ENCODE results near the gene TMEM143.
A peak's percentile ranks its signal among the peaks of the same experiment; 100 is the strongest.
"Not testable (repeated sequence)": the region's sequence is repeated elsewhere in the genome, so short reads cannot be mapped to it uniquely, and the experiment has no call there.

Gene TMEM143

DNA sequence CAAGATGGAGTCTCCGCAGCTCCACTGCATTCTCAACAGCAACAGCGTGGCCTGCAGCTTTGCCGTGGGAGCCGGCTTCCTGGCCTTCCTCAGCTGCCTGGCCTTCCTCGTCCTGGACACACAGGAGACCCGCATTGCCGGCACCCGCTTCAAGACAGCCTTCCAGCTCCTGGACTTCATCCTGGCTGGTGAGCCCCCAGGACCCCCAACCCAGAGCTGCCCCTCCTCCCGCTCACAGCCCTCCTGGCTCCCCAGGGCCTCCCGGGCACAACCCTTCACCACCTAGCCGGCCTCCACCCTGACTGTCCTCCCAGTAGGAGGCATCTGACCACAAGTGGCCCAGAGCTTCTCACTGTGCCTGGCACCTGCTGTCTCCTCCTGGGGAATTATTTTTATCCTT, 9.8 kb upstream of the TMEM143 start:
- no peaks in the 10 kb centered on the region for H3K27me3 Mint-ChIP-seq
- no peaks in the 10 kb centered on the region for H3K4me1 Mint-ChIP-seq (ENCODE audit: low read depth)
- no peak overlapping the region for H3K4me3 Mint-ChIP-seq
- no peak overlapping the region for H3K27ac Mint-ChIP-seq
- no peaks in the 10 kb centered on the region for H3K9me3 Mint-ChIP-seq
- H3K36me3 Mint-ChIP-seq (ENCODE audit: low read depth), result no peaks in the 10 kb centered on the region

- no peaks in the 10 kb centered on the region for H3K27me3 Mint-ChIP-seq
- H3K27ac Mint-ChIP-seq, result no peak overlapping the region
- H3K4me3 Mint-ChIP-seq, result no peak overlapping the region
- H3K36me3 Mint-ChIP-seq (ENCODE audit: low read depth), result no peaks in the 10 kb centered on the region
- no peaks in the 10 kb centered on the region for H3K9me3 Mint-ChIP-seq
- H3K4me1 Mint-ChIP-seq (ENCODE audit: low read depth), result no peaks in the 10 kb centered on the region
These were observed 9.2 kb upstream of the TMEM143 start for GRCh38 chr19:48372904-48373303.

GRCh38 chr19:48371771-48372170, 8.0 kb upstream of the TMEM143 start:
- H3K27ac Mint-ChIP-seq; H3K4me1 Mint-ChIP-seq (ENCODE audit: low read depth); H3K4me3 Mint-ChIP-seq; H3K9me3 Mint-ChIP-seq; H3K36me3 Mint-ChIP-seq (ENCODE audit: low read depth); H3K27me3 Mint-ChIP-seq: not testable (repeated sequence)

DNA sequence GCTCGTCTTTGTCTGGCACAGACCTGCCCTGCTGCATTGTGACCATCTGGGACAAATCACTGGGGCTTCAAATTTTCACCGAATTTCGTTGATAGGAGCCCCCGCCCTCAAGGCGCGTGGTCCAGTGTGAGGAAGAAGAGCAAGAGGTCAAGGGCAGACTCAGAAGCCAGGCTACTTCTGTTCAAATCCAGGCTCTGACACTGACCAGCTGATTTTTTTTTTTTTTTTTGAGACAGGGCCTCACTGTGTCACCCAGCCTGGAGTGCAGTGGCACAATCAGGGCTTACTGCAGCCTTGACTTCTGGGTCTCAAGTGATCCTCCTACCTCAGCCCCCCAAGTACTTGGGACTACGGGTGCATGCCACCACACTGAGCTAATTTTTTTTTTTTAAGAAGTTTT, 7.6 kb upstream of the TMEM143 start:
- H3K36me3 Mint-ChIP-seq (ENCODE audit: low read depth), result no peaks in the 10 kb centered on the region

GRCh38 chr19:48370955-48371354, 7.2 kb upstream of the TMEM143 start:
- Mint-ChIP-seq H3K27me3 (no peaks in the 10 kb centered on the region), H3K9me3 (no peaks in the 10 kb centered on the region), H3K4me3 (no peak overlapping the region), H3K27ac (no peak overlapping the region), H3K4me1 (ENCODE audit: low read depth) (no peaks in the 10 kb centered on the region), H3K36me3 (ENCODE audit: low read depth) (no peaks in the 10 kb centered on the region)

More for the DNA sequence above, 7.6 kb upstream of the TMEM143 start:
- Mint-ChIP-seq H3K4me1 (ENCODE audit: low read depth) (no peaks in the 10 kb centered on the region), H3K27me3 (no peaks in the 10 kb centered on the region), H3K27ac (no peak overlapping the region), H3K4me3 (no peak overlapping the region), H3K9me3 (no peaks in the 10 kb centered on the region)

DNA sequence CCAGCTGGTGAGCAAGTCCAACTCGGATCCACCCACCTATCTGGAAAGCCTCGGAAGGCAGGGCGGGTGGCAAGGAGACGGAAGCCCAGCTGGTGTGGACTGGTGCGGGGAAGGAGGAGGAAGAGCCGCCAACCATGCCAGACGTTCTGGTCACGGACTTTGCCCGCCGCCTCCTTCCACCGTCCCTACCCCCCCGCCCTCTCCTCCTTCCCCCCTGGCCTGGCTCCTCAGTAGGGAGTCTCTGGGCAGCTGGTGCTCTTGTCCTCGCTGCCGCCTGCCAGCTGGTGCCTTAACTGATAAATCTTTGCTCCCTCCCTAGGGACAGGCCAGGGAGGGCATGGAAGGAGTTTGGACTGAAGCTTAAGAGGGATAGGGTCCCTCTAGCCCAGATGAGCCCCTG, 5.2 kb upstream of the TMEM143 start:
- peaks cover 1% of the 10 kb centered on the region for H3K27me3 Mint-ChIP-seq
- H3K4me1 Mint-ChIP-seq (ENCODE audit: low read depth), result peaks cover 9% of the 10 kb centered on the region
- H3K27ac Mint-ChIP-seq, result no peak overlapping the region
- no peak overlapping the region for H3K4me3 Mint-ChIP-seq
- H3K36me3 Mint-ChIP-seq (ENCODE audit: low read depth), result no peaks in the 10 kb centered on the region
- no peaks in the 10 kb centered on the region for H3K9me3 Mint-ChIP-seq

- peaks cover 4% of the 10 kb centered on the region for H3K27me3 Mint-ChIP-seq
These were observed 4.1 kb upstream of the TMEM143 start for GRCh38 chr19:48367855-48368254.

DNA sequence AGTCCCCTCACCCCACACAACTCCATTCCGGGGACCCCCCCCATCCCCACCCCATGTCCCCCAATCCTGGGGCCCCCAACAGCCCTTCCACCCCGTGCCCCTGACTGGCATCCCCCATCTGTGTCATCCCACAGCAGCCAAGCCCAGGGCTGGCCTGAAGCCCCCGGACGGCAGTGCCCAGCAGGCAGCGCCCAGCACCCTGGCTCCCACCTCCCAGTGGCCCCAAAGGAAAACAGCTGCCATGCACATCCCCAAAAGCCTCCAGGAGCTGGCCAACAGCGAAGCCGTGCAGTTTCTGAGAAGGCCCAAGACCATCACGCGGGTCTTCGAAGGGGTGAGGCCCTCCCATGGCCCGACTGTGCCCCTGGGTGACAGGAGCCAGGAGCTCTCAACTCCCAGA, 1.9 kb upstream of the TMEM143 start:
- Mint-ChIP-seq H3K27ac (no peak overlapping the region), H3K27me3 (peaks cover 4% of the 10 kb centered on the region), H3K4me1 (ENCODE audit: low read depth) (peaks cover 17% of the 10 kb centered on the region), H3K4me3 (no peak overlapping the region), H3K36me3 (ENCODE audit: low read depth) (no peaks in the 10 kb centered on the region), H3K9me3 (no peaks in the 10 kb centered on the region)

More at GRCh38 chr19:48367855-48368254, 4.1 kb upstream of the TMEM143 start:
- H3K4me1 Mint-ChIP-seq (ENCODE audit: low read depth), result peaks cover 15% of the 10 kb centered on the region
- no peaks in the 10 kb centered on the region for H3K9me3 Mint-ChIP-seq
- H3K27ac Mint-ChIP-seq, result no peak overlapping the region
- no peak overlapping the region for H3K4me3 Mint-ChIP-seq
- H3K36me3 Mint-ChIP-seq (ENCODE audit: low read depth), result no peaks in the 10 kb centered on the region

GRCh38 chr19:48364598-48365348, 1.0 kb upstream of the TMEM143 start:
- Mint-ChIP-seq H3K36me3 (ENCODE audit: low read depth) (no peaks in the 10 kb centered on the region), H3K27ac (peak overlapping the region; percentile 94), H3K27me3 (peaks cover 4% of the 10 kb centered on the region), H3K9me3 (no peaks in the 10 kb centered on the region), H3K4me1 (ENCODE audit: low read depth) (peaks cover 17% of the 10 kb centered on the region), H3K4me3 (peak overlapping the region; percentile 88)

GRCh38 chr19:48363500-48363809, 285 bp downstream of the TMEM143 start:
- Mint-ChIP-seq H3K27me3 (peaks cover 4% of the 10 kb centered on the region), H3K27ac (peak overlapping the region; percentile 94), H3K9me3 (no peaks in the 10 kb centered on the region), H3K36me3 (ENCODE audit: low read depth) (peaks cover 2% of the 10 kb centered on the region), H3K4me3 (peak overlapping the region; percentile 88), H3K4me1 (ENCODE audit: low read depth) (peaks cover 17% of the 10 kb centered on the region)

GRCh38 chr19:48362716-48363499, 832 bp downstream of the TMEM143 start:
- peaks cover 4% of the 10 kb centered on the region for H3K36me3 Mint-ChIP-seq (ENCODE audit: low read depth)
- no peaks in the 10 kb centered on the region for H3K9me3 Mint-ChIP-seq
- H3K4me3 Mint-ChIP-seq, result peak overlapping the region; percentile 88
- peak overlapping the region; percentile 94 for H3K27ac Mint-ChIP-seq
- H3K4me1 Mint-ChIP-seq (ENCODE audit: low read depth), result peaks cover 17% of the 10 kb centered on the region
- peaks cover 4% of the 10 kb centered on the region for H3K27me3 Mint-ChIP-seq

- Mint-ChIP-seq H3K27me3 (peaks cover 4% of the 10 kb centered on the region), H3K4me3 (no peak overlapping the region), H3K27ac (no peak overlapping the region), H3K4me1 (ENCODE audit: low read depth) (peaks cover 17% of the 10 kb centered on the region), H3K36me3 (ENCODE audit: low read depth) (peaks cover 7% of the 10 kb centered on the region), H3K9me3 (no peaks in the 10 kb centered on the region)
These were observed 1.8 kb downstream of the TMEM143 start for GRCh38 chr19:48361912-48362311.

- H3K27me3 Mint-ChIP-seq, result peaks cover 4% of the 10 kb centered on the region
- H3K4me1 Mint-ChIP-seq (ENCODE audit: low read depth), result peaks cover 10% of the 10 kb centered on the region
- peaks cover 7% of the 10 kb centered on the region for H3K36me3 Mint-ChIP-seq (ENCODE audit: low read depth)
- no peaks in the 10 kb centered on the region for H3K9me3 Mint-ChIP-seq
- no peak overlapping the region for H3K27ac Mint-ChIP-seq
- H3K4me3 Mint-ChIP-seq, result no peak overlapping the region
These were observed 4.6 kb downstream of the TMEM143 start for GRCh38 chr19:48359123-48359522.

DNA sequence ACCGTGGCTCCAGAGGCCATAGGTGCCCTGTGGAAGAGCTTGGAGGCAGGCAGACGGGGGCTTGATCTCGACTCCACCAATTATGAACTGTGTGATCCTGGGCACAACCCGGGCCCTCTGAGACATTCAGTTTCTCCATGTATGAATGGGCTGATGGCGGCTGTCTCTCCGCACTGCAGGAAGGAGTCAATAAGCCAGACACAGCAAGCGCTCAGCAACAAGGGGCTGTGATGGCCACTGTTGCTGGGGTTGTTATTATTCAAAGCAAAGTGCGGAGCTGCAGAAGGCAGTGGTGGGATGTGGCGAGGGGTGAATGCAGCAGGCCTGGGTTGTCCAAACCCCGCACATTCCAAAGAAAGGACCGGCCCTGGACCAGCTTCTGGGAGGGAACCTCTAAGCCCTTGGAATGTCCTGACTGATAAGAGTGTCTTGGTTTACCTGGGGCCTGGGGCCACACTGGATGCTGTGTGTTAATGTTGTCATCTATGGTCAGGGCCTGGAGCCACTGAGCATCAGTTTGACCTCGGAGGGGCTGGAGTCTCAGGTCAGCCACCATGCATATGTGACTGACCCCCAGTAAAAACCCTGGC, 8.3 kb downstream of the TMEM143 start:
- peaks cover 3% of the 10 kb centered on the region for H3K4me1 Mint-ChIP-seq (ENCODE audit: low read depth)
- H3K36me3 Mint-ChIP-seq (ENCODE audit: low read depth), result peaks cover 11% of the 10 kb centered on the region
- no peak overlapping the region for H3K27ac Mint-ChIP-seq
- H3K27me3 Mint-ChIP-seq, result no peaks in the 10 kb centered on the region
- H3K9me3 Mint-ChIP-seq, result no peaks in the 10 kb centered on the region
- H3K4me3 Mint-ChIP-seq, result no peak overlapping the region

- H3K27me3 Mint-ChIP-seq, result no peaks in the 10 kb centered on the region
- peaks cover 11% of the 10 kb centered on the region for H3K36me3 Mint-ChIP-seq (ENCODE audit: low read depth)
- no peaks in the 10 kb centered on the region for H3K9me3 Mint-ChIP-seq
- H3K27ac Mint-ChIP-seq, result no peak overlapping the region
- peaks cover 3% of the 10 kb centered on the region for H3K4me1 Mint-ChIP-seq (ENCODE audit: low read depth)
- H3K4me3 Mint-ChIP-seq, result no peak overlapping the region
These were observed 9.3 kb downstream of the TMEM143 start for GRCh38 chr19:48354332-48354992.
